ENCODE data around the gene REXO1. TPM values are rescaled to one million over a fixed set of nuclear protein-coding genes. Genes with fewer than 3 reads are reported as not detected.
A peak's percentile ranks its signal among the peaks of the same experiment; 100 is the strongest.

Gene REXO1
- total and polyA plus RNA-seq, 2 donors (not counting 3 experiments of a cell fraction or from before 2014, with no cell fraction given): 41.1 to 56.9 TPM

DNA sequence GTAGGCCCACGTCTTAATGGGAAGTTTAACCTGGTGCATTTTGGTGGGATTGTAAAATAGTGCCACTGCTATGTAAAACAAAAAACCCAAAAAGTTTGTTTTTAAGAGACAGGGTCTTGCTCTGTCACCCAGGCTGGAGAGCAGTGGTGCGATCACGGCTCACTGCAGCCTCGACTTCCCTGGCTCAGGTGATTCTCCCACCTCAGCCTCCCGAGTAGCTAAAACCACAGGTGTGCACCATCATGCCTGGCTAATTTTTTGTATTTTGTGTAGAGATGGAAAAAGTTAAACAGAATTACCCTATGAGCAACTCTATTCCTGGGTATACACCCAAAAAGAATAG lies 820 bp upstream of the REXO1 start:
- Histone ChIP-seq H3K27me3 (ENCODE audit: control insufficient read depth in 2 of 2, insufficient read depth in 2 of 2, low read length in 2 of 2) (no peaks in the 10 kb centered on the region), H3K36me3 (ENCODE audit: control insufficient read depth in 2 of 2, extremely low read depth in 1 of 2, insufficient read depth in 2 of 2, low read length in 2 of 2) (peaks cover 0 to 2% of the 10 kb centered on the region in 2 experiments), H3K4me1 (ENCODE audit: control insufficient read depth, extremely low read depth, insufficient read depth, low read length) (peaks cover 8% of the 10 kb centered on the region), H3K4me2 (ENCODE audit: insufficient read depth, low read length) (no peak overlapping the region), H3K4me3 (replicated peaks in 1 of 3; ENCODE audit: insufficient read depth in 1 of 3, low read depth in 1 of 3, low read length in 3 of 3) (no peak overlapping the region), H4K20me1 (replicated peaks; ENCODE audit: control insufficient read depth, extremely low read depth, insufficient read depth, low read length) (no peaks in the 10 kb centered on the region), H3K9me3 (replicated peaks; ENCODE audit: control insufficient read depth, insufficient read depth, low read length) (no peaks in the 10 kb centered on the region), H2AFZ (ENCODE audit: low read depth, low read length) (no peak overlapping the region), H3K9ac (replicated peaks; ENCODE audit: extremely low read depth, insufficient read depth, low read length) (no peak overlapping the region), H3K9me1 (replicated peaks; ENCODE audit: control insufficient read depth, extremely low read depth, insufficient read depth, low read length) (no peaks in the 10 kb centered on the region), H3K27ac (ENCODE audit: insufficient read depth, low read depth, low read length) (no peak overlapping the region), H3K79me2 (ENCODE audit: control insufficient read depth, insufficient read depth, low read length) (peaks cover 48% of the 10 kb centered on the region)
- ChIA-PET CTCF (interaction anchor here (0.9 to 1.7 kb wide), 3 partner anchors 9 to 16 kb away, joined by 3 to 9 read pairs (median 4); no protein-coding TSS in a partner anchor), POLR2A (no interaction called here)
- TF ChIP-seq, protein P1, sequence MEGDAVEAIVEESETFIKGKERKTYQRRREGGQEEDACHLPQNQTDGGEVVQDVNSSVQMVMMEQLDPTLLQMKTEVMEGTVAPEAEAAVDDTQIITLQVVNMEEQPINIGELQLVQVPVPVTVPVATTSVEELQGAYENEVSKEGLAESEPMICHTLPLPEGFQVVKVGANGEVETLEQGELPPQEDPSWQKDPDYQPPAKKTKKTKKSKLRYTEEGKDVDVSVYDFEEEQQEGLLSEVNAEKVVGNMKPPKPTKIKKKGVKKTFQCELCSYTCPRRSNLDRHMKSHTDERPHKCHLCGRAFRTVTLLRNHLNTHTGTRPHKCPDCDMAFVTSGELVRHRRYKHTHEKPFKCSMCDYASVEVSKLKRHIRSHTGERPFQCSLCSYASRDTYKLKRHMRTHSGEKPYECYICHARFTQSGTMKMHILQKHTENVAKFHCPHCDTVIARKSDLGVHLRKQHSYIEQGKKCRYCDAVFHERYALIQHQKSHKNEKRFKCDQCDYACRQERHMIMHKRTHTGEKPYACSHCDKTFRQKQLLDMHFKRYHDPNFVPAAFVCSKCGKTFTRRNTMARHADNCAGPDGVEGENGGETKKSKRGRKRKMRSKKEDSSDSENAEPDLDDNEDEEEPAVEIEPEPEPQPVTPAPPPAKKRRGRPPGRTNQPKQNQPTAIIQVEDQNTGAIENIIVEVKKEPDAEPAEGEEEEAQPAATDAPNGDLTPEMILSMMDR (IDR thresholded peaks at IDR 0.05; ENCODE audit: extremely low read depth in 1 of 2, insufficient read depth in 1 of 2, low read depth in 1 of 2, low read length in 2 of 2): no peak
- no peak for TF ChIP-seq MYC (IDR thresholded peaks at IDR 0.05; ENCODE audit: low read depth, low read length)
- dilution Hi-C loops (cut with MboI; ENCODE audit: extremely low pct_ligation_motif_present, low sequenced_read_pairs) (no loop called here), intact Hi-C loops (cut with micrococcal nuclease) (no loop called here)
- no peak for DNase-seq (ENCODE audit: low read depth, low spot score)
- FAIRE-seq: no peak
- BruUV-seq (replicated peaks): no TSS peak

DNA sequence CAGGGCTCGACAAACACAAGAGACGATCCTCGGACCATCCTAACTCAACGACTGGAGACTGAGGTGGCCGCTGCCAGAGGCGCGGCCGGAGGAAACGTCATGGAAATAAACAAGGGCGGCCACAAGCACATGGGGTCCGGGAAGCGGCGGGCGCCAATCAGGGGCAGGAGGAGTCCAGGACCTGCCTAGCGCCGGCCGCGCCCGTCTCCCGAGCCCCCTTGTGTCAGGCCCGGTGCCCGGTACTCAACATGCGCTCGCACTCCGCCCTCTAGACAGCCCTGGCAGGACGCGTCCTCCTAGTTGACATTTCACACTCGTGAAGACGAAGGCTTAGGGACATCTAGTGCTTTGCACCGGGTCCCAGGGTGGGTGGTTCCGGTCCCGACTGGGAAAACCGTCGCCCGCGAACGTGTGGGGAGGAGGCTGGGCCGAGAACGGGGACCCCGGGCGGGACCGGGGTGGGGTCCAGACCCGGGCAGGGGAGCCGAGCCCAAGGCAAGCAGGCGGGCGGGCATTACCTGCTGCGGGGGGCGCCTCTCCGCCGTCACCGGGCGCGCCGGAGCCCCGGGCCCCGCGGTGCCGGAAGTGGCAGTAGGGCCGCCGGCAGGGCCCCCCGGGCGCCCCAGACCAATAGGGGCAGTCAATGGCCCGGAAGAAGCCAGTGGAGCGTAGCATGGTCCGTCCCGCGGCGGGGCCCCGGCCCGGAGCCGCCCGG lies 442 bp downstream of the REXO1 start:
- FAIRE-seq (peak; percentile 75), DNase-seq (ENCODE audit: low read depth, low spot score) (peak; percentile 64)
- Histone ChIP-seq H3K27ac (ENCODE audit: insufficient read depth, low read depth, low read length) (peak overlapping the region; percentile 99), H3K9ac (replicated peaks; ENCODE audit: extremely low read depth, insufficient read depth, low read length) (peak overlapping the region; percentile 99), H2AFZ (ENCODE audit: low read depth, low read length) (no peak overlapping the region), H4K20me1 (replicated peaks; ENCODE audit: control insufficient read depth, extremely low read depth, insufficient read depth, low read length) (no peaks in the 10 kb centered on the region), H3K4me2 (ENCODE audit: insufficient read depth, low read length) (peak overlapping the region; percentile 81), H3K9me1 (replicated peaks; ENCODE audit: control insufficient read depth, extremely low read depth, insufficient read depth, low read length) (no peaks in the 10 kb centered on the region), H3K27me3 (ENCODE audit: control insufficient read depth in 2 of 2, insufficient read depth in 2 of 2, low read length in 2 of 2) (no peaks in the 10 kb centered on the region), H3K4me1 (ENCODE audit: control insufficient read depth, extremely low read depth, insufficient read depth, low read length) (peaks cover 8% of the 10 kb centered on the region), H3K9me3 (replicated peaks; ENCODE audit: control insufficient read depth, insufficient read depth, low read length) (no peaks in the 10 kb centered on the region), H3K36me3 (ENCODE audit: control insufficient read depth in 2 of 2, extremely low read depth in 1 of 2, insufficient read depth in 2 of 2, low read length in 2 of 2) (peaks cover 0 to 2% of the 10 kb centered on the region in 2 experiments), H3K79me2 (ENCODE audit: control insufficient read depth, insufficient read depth, low read length) (peaks cover 53% of the 10 kb centered on the region), H3K4me3 (replicated peaks in 1 of 3; ENCODE audit: insufficient read depth in 1 of 3, low read depth in 1 of 3, low read length in 3 of 3) (peak overlapping the region; percentile 47 to 76 (median 67))
- TF ChIP-seq POLR2A (IDR thresholded peaks at IDR 0.05; ENCODE audit: low read depth, low read length) (no peak), POLR2AphosphoS5 (IDR thresholded peaks at IDR 0.05; ENCODE audit: insufficient read depth, low read depth, low read length) (no peak), JUN (IDR thresholded peaks at IDR 0.05; ENCODE audit: borderline replicate concordance, insufficient read depth, insufficient read length, low read depth) (no peak), FOS (IDR thresholded peaks at IDR 0.05; ENCODE audit: borderline replicate concordance, insufficient read depth, low read length) (no peak)
- TF ChIP-seq, protein P2, sequence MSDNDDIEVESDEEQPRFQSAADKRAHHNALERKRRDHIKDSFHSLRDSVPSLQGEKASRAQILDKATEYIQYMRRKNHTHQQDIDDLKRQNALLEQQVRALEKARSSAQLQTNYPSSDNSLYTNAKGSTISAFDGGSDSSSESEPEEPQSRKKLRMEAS (IDR thresholded peaks at IDR 0.05; ENCODE audit: insufficient read depth, insufficient read length): peak; percentile 39
- TSS peak; percentile 33 for BruUV-seq (replicated peaks)
- intact Hi-C loops (cut with micrococcal nuclease): loop anchor here (1.0 kb wide), 1 partner anchor 15 kb away; the partner anchor contains the start of gene KLF16
- ChIA-PET POLR2A (no interaction called here), CTCF (interaction anchor here (2.3 kb wide), 1 partner anchor 10 kb away, joined by 10 read pairs; no protein-coding TSS in a partner anchor)
- dilution Hi-C loops (cut with MboI; ENCODE audit: extremely low pct_ligation_motif_present, low sequenced_read_pairs): no loop called here

Data from endothelial cell of umbilical vein (primary cell).